HAP-1 (cell line): ENCODE data around the gene CHPF2.

Experiments used
- DNase-seq, 2 experiments: peaks; one replicate each; pipeline ENCODE4 v3.0.0-alpha.2; 2016 to 2020; ENCODE audit warnings: low spot score in 2 of 2
- H3K27me3 ChIP-seq: fragments of 250-450 bp; sonication (Bioruptor Pico); 2 replicates; pipeline ENCODE4 v1.5.1; 2020; ENCODE audit warnings: low read depth, mild to moderate bottlenecking, moderate library complexity
- H3K36me3 ChIP-seq: fragments of 250-450 bp; sonication (Bioruptor Pico); replicated peaks from 2 replicates; pipeline ENCODE4 v1.5.1; 2020; ENCODE audit warnings: mild to moderate bottlenecking
- H3K4me1 ChIP-seq: fragments of 250-450 bp; sonication (Bioruptor Pico); 2 replicates; pipeline ENCODE4 v1.5.1; 2020; ENCODE audit warnings: mild to moderate bottlenecking
- H3K4me3 ChIP-seq: fragments of 250-450 bp; sonication (Bioruptor Pico); 2 replicates; pipeline ENCODE4 v1.5.1; 2020; ENCODE audit warnings: mild to moderate bottlenecking, moderate library complexity
- H3K9me3 ChIP-seq: fragments of 250-450 bp; sonication (Bioruptor Pico); 2 replicates; pipeline ENCODE4 v1.5.1; 2020; ENCODE audit warnings: mild to moderate bottlenecking, moderate library complexity
- in situ Hi-C: fragments of 300-500 bp; cut with MboI; formaldehyde crosslinking; loops from 3 replicates; pipeline ENCODE4 v1.14.3; 2020; ENCODE audit warnings: low sequenced_read_pairs, inconsistent platforms, mixed read lengths

The CHPF2 gene

GRCh38 chr7:151260471-151260870, 28.2 kb downstream of the CHPF2 start:
- no peaks in the 10 kb centered on the region for H3K9me3 ChIP-seq
- H3K27me3 ChIP-seq, result peaks cover 30% of the 10 kb centered on the region
- H3K4me3 ChIP-seq, result no peak overlapping the region
- no peaks in the 10 kb centered on the region for H3K4me1 ChIP-seq
- no peaks in the 10 kb centered on the region for H3K36me3 ChIP-seq
- in situ Hi-C loops, result no loop called here
- no peak for DNase-seq

GRCh38 chr7:151260883-151261282, 28.6 kb downstream of the CHPF2 start:
- in situ Hi-C loops, result no loop called here
- Histone ChIP-seq H3K27me3 (peaks cover 30% of the 10 kb centered on the region), H3K36me3 (no peaks in the 10 kb centered on the region), H3K4me3 (no peak overlapping the region), H3K4me1 (no peaks in the 10 kb centered on the region), H3K9me3 (no peaks in the 10 kb centered on the region)
- DNase-seq, result no peak

GRCh38 chr7:151261529-151261928, 29.2 kb downstream of the CHPF2 start:
- in situ Hi-C loops, result no loop called here
- H3K9me3 ChIP-seq, result no peaks in the 10 kb centered on the region
- peaks cover 27% of the 10 kb centered on the region for H3K27me3 ChIP-seq

GRCh38 chr7:151264615-151265014, 32.3 kb downstream of the CHPF2 start:
- Histone ChIP-seq H3K36me3 (no peaks in the 10 kb centered on the region), H3K4me3 (no peak overlapping the region), H3K4me1 (no peaks in the 10 kb centered on the region), H3K9me3 (no peaks in the 10 kb centered on the region), H3K27me3 (peaks cover 12% of the 10 kb centered on the region; the same call in 1 of the 2 replicates)
- in situ Hi-C loops, result no loop called here
- no peak for DNase-seq

More at GRCh38 chr7:151261529-151261928, 29.2 kb downstream of the CHPF2 start:
- Histone ChIP-seq H3K4me3 (no peak overlapping the region), H3K36me3 (no peaks in the 10 kb centered on the region), H3K4me1 (no peaks in the 10 kb centered on the region)
- no peak for DNase-seq

- H3K9me3 ChIP-seq, result no peaks in the 10 kb centered on the region
- peaks cover 10% of the 10 kb centered on the region; the same call in 1 of the 2 replicates for H3K27me3 ChIP-seq
- no peak for DNase-seq
- H3K36me3 ChIP-seq, result no peaks in the 10 kb centered on the region
- in situ Hi-C loops, result no loop called here
- H3K4me1 ChIP-seq, result no peaks in the 10 kb centered on the region
- H3K4me3 ChIP-seq, result no peak overlapping the region
Observed at GRCh38 chr7:151265351-151265931, 33.2 kb downstream of the CHPF2 start.

GRCh38 chr7:151269511-151269910, 37.2 kb downstream of the CHPF2 start:
- no peaks in the 10 kb centered on the region for H3K4me1 ChIP-seq

GRCh38 chr7:151271699-151272355, 39.5 kb downstream of the CHPF2 start:
- no peaks in the 10 kb centered on the region for H3K27me3 ChIP-seq
- DNase-seq, result no peak
- H3K9me3 ChIP-seq, result no peaks in the 10 kb centered on the region
- no peak overlapping the region for H3K4me3 ChIP-seq
- H3K36me3 ChIP-seq, result no peaks in the 10 kb centered on the region
- no peaks in the 10 kb centered on the region for H3K4me1 ChIP-seq
- in situ Hi-C loops, result no loop called here

More at GRCh38 chr7:151269511-151269910, 37.2 kb downstream of the CHPF2 start:
- in situ Hi-C loops, result no loop called here
- H3K4me3 ChIP-seq, result no peak overlapping the region
- no peaks in the 10 kb centered on the region for H3K9me3 ChIP-seq
- H3K27me3 ChIP-seq, result no peaks in the 10 kb centered on the region
- DNase-seq, result no peak
- H3K36me3 ChIP-seq, result no peaks in the 10 kb centered on the region

- Histone ChIP-seq H3K9me3 (no peaks in the 10 kb centered on the region), H3K27me3 (no peaks in the 10 kb centered on the region), H3K4me1 (no peaks in the 10 kb centered on the region), H3K4me3 (no peak overlapping the region), H3K36me3 (no peaks in the 10 kb centered on the region)
- DNase-seq, result no peak
- in situ Hi-C loops, result no loop called here
Observed at GRCh38 chr7:151272405-151272804, 40.1 kb downstream of the CHPF2 start.

- no peaks in the 10 kb centered on the region for H3K36me3 ChIP-seq
- no peak for DNase-seq
- no peaks in the 10 kb centered on the region for H3K27me3 ChIP-seq
- H3K9me3 ChIP-seq, result no peaks in the 10 kb centered on the region
- no peak overlapping the region for H3K4me3 ChIP-seq
- H3K4me1 ChIP-seq, result no peaks in the 10 kb centered on the region
- in situ Hi-C loops, result no loop called here
Observed at GRCh38 chr7:151272877-151273276, 40.6 kb downstream of the CHPF2 start.

GRCh38 chr7:151273651-151274390, 41.5 kb downstream of the CHPF2 start:
- in situ Hi-C loops, result no loop called here
- Histone ChIP-seq H3K27me3 (no peaks in the 10 kb centered on the region), H3K36me3 (no peaks in the 10 kb centered on the region), H3K4me3 (no peak overlapping the region), H3K9me3 (no peaks in the 10 kb centered on the region), H3K4me1 (no peaks in the 10 kb centered on the region)
- no peak for DNase-seq

GRCh38 chr7:151274396-151274795, 42.1 kb downstream of the CHPF2 start:
- no peaks in the 10 kb centered on the region for H3K27me3 ChIP-seq
- no peaks in the 10 kb centered on the region for H3K9me3 ChIP-seq
- H3K4me1 ChIP-seq, result no peaks in the 10 kb centered on the region
- no peaks in the 10 kb centered on the region for H3K36me3 ChIP-seq
- in situ Hi-C loops, result no loop called here
- DNase-seq, result no peak
- H3K4me3 ChIP-seq, result no peak overlapping the region

- H3K9me3 ChIP-seq, result no peaks in the 10 kb centered on the region
- in situ Hi-C loops, result no loop called here
- no peak overlapping the region for H3K4me3 ChIP-seq
- no peaks in the 10 kb centered on the region for H3K4me1 ChIP-seq
- H3K27me3 ChIP-seq, result no peaks in the 10 kb centered on the region
- DNase-seq, result no peak
- H3K36me3 ChIP-seq, result no peaks in the 10 kb centered on the region
Observed at GRCh38 chr7:151274936-151275812, 42.9 kb downstream of the CHPF2 start.

GRCh38 chr7:151275813-151276577, 43.7 kb downstream of the CHPF2 start:
- no peaks in the 10 kb centered on the region for H3K9me3 ChIP-seq

More at GRCh38 chr7:151275813-151276577, 43.7 kb downstream of the CHPF2 start:
- Histone ChIP-seq H3K4me1 (no peaks in the 10 kb centered on the region), H3K27me3 (no peaks in the 10 kb centered on the region), H3K4me3 (0 out of 2 replicates have a peak overlapping the region, but pooled peaks have one; percentile 8), H3K36me3 (no peaks in the 10 kb centered on the region)
- in situ Hi-C loops, result no loop called here
- DNase-seq, result no peak
